ENCODE data around the gene ARSA.

The ARSA gene

DNA sequence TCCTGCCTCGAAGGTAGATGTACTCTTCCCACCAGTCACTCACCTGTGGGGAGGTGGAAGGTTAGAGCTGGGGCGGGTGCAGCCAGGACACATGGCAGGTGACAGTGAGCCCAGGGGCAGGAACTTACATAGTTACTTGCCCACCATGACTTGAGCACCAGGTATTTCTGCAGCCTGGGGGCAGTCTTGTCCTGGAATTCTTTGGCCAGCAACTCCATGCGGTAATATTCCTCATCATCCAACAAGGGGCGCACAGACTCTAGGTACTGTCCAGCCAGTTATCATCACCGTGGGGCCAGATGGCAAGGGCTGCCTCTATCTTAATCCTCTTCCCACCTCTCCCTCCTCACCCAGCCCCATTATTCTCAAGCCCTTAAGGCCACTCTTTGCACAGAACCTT lies 51.9 kb downstream of the ARSA start:
- TF ChIP-seq ZFP30 (CRISPR knock-in tag; IDR thresholded peaks at IDR 0.05) (no peak), ISL1 (CRISPR knock-in tag; IDR thresholded peaks at IDR 0.05) (no peak), TCF4 (CRISPR knock-in tag; IDR thresholded peaks at IDR 0.05; ENCODE audit: borderline replicate concordance) (no peak), BACH2 (CRISPR knock-in tag; IDR thresholded peaks at IDR 0.05; ENCODE audit: borderline replicate concordance) (no peak), ZFP3 (CRISPR knock-in tag; IDR thresholded peaks at IDR 0.05) (no peak)
- TF ChIP-seq, protein P1, sequence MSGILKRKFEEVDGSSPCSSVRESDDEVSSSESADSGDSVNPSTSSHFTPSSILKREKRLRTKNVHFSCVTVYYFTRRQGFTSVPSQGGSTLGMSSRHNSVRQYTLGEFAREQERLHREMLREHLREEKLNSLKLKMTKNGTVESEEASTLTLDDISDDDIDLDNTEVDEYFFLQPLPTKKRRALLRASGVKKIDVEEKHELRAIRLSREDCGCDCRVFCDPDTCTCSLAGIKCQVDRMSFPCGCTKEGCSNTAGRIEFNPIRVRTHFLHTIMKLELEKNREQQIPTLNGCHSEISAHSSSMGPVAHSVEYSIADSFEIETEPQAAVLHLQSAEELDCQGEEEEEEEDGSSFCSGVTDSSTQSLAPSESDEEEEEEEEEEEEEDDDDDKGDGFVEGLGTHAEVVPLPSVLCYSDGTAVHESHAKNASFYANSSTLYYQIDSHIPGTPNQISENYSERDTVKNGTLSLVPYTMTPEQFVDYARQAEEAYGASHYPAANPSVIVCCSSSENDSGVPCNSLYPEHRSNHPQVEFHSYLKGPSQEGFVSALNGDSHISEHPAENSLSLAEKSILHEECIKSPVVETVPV (CRISPR knock-in tag; IDR thresholded peaks at IDR 0.05): no peak
- peak; percentile 63 for ATAC-seq

DNA sequence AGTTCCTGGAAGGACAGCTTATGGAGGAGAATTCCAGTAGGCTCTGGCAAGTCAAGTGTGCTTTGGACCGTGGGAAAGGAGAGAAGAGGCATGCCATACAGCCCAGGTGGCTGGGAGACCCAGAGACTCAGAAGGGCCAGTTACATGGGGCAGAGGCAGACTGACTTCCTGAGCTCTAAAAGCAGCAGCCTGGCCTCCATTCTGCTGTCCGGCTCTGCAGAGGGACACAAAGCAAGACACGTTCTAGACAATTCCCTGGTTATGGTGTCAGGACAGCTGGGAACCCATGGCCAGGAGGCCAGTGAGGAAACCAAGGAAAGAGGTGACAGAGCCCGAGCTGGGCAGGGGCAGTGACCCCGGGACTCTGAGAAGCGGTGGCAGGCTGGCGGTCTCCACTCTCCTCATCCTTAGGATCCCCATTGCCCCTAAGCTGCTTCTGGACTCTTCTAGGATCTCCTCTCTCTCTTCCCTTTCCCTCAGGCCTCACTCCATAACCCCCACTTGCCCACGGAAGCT lies 52.5 kb downstream of the ARSA start:
- no peak for ATAC-seq
- TF ChIP-seq ZNF8 (CRISPR knock-in tag; IDR thresholded peaks at IDR 0.05) (no peak), ISL1 (CRISPR knock-in tag; IDR thresholded peaks at IDR 0.05) (no peak), ZNF565 (CRISPR knock-in tag; conservative IDR thresholded peaks at IDR 0.05; ENCODE audit: low read depth) (no peak), BACH2 (CRISPR knock-in tag; IDR thresholded peaks at IDR 0.05; ENCODE audit: borderline replicate concordance) (no peak), ESRRG (CRISPR knock-in tag; IDR thresholded peaks at IDR 0.05) (no peak), RARB (CRISPR knock-in tag; IDR thresholded peaks at IDR 0.05) (no peak), OSR1 (CRISPR knock-in tag; IDR thresholded peaks at IDR 0.05) (no peak), GLIS3 (CRISPR knock-in tag; IDR thresholded peaks at IDR 0.05) (no peak), CSDC2 (CRISPR knock-in tag; IDR thresholded peaks at IDR 0.05) (no peak), ZC3H10 (CRISPR knock-in tag; IDR thresholded peaks at IDR 0.05) (no peak), ARNTL (CRISPR knock-in tag; IDR thresholded peaks at IDR 0.05; ENCODE audit: borderline replicate concordance, low read depth) (no peak), TCF4 (CRISPR knock-in tag; IDR thresholded peaks at IDR 0.05; ENCODE audit: borderline replicate concordance) (no peak), TOX (CRISPR knock-in tag; IDR thresholded peaks at IDR 0.05; ENCODE audit: borderline replicate concordance) (no peak), ZNF70 (CRISPR knock-in tag; IDR thresholded peaks at IDR 0.05) (no peak)
- TF ChIP-seq, protein P2, sequence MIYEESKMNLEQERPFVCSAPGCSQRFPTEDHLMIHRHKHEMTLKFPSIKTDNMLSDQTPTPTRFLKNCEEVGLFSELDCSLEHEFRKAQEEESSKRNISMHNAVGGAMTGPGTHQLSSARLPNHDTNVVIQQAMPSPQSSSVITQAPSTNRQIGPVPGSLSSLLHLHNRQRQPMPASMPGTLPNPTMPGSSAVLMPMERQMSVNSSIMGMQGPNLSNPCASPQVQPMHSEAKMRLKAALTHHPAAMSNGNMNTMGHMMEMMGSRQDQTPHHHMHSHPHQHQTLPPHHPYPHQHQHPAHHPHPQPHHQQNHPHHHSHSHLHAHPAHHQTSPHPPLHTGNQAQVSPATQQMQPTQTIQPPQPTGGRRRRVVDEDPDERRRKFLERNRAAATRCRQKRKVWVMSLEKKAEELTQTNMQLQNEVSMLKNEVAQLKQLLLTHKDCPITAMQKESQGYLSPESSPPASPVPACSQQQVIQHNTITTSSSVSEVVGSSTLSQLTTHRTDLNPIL (CRISPR knock-in tag; IDR thresholded peaks at IDR 0.05; ENCODE audit: low read depth): no peak
- TF ChIP-seq, protein P3, sequence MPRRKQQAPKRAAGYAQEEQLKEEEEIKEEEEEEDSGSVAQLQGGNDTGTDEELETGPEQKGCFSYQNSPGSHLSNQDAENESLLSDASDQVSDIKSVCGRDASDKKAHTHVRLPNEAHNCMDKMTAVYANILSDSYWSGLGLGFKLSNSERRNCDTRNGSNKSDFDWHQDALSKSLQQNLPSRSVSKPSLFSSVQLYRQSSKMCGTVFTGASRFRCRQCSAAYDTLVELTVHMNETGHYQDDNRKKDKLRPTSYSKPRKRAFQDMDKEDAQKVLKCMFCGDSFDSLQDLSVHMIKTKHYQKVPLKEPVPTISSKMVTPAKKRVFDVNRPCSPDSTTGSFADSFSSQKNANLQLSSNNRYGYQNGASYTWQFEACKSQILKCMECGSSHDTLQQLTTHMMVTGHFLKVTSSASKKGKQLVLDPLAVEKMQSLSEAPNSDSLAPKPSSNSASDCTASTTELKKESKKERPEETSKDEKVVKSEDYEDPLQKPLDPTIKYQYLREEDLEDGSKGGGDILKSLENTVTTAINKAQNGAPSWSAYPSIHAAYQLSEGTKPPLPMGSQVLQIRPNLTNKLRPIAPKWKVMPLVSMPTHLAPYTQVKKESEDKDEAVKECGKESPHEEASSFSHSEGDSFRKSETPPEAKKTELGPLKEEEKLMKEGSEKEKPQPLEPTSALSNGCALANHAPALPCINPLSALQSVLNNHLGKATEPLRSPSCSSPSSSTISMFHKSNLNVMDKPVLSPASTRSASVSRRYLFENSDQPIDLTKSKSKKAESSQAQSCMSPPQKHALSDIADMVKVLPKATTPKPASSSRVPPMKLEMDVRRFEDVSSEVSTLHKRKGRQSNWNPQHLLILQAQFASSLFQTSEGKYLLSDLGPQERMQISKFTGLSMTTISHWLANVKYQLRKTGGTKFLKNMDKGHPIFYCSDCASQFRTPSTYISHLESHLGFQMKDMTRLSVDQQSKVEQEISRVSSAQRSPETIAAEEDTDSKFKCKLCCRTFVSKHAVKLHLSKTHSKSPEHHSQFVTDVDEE (CRISPR knock-in tag; IDR thresholded peaks at IDR 0.05): no peak
- TF ChIP-seq, protein P1 (CRISPR knock-in tag; IDR thresholded peaks at IDR 0.05): no peak

All from SK-N-SH treated with all-trans-retinoic acid at 6 μM for 48 hours (cell line).